ENCODE data around the gene SNX5. TPM values are rescaled to one million over a fixed set of nuclear protein-coding genes. Genes with fewer than 3 reads are reported as not detected.

The SNX5 gene
- total and polyA plus RNA-seq, 10 of the 15 experiments (the other 5 are each of a cell fraction or from before 2014, with no cell fraction given) = 92.9 to 316 (median 245) TPM

GRCh38 chr20:18007534-18008292 is 39.1 kb upstream of the SNX5 start:
- BruUV-seq (replicated peaks) = no TSS peak
- ChIA-PET RAD21 (ENCODE audit: unreplicated experiment) (no interaction called here), CTCF (no interaction called here), SMC1A (ENCODE audit: uncharacterized antibody, unreplicated experiment) (interaction anchor here (0.6 kb wide), 1 partner anchor 1390 kb away, joined by 3 read pairs; no protein-coding TSS in a partner anchor), POLR2A (no interaction called here)
- DNase-seq (ENCODE audit: low read depth, low spot score) (no peak), FAIRE-seq (no peak), ATAC-seq (no peak)
- no peak overlapping the region for H2AFZ ChIP-seq (ENCODE audit: control insufficient read depth, low read depth, low read length)
- no peaks in the 10 kb centered on the region for H3K27me3 ChIP-seq (replicated peaks in 1 of 2; ENCODE audit: control insufficient read depth in 2 of 2, insufficient read depth in 2 of 2, low read length in 1 of 2)
- no peaks in the 10 kb centered on the region for H3K36me3 ChIP-seq (ENCODE audit: control insufficient read depth in 2 of 2, insufficient read depth in 2 of 2, low read length in 1 of 2)
- no peaks in the 10 kb centered on the region for H3K79me2 ChIP-seq (ENCODE audit: control insufficient read depth, insufficient read depth, low read length)
- H3K9me3 ChIP-seq (replicated peaks; ENCODE audit: control insufficient read depth, insufficient read depth, low read length) = no peaks in the 10 kb centered on the region
- peaks cover 31% of the 10 kb centered on the region for H3K4me1 ChIP-seq (ENCODE audit: control insufficient read depth, insufficient read depth, low read length)
- TF ChIP-seq IRF4 (IDR thresholded peaks at IDR 0.05; ENCODE audit: low read depth, low read length) (no peak), RELB (IDR thresholded peaks at IDR 0.05; ENCODE audit: low read depth) (no peak), SUPT20H (IDR thresholded peaks at IDR 0.05; ENCODE audit: borderline replicate concordance, control insufficient read depth, low read depth, low read length) (no peak), CREB1 (IDR thresholded peaks at IDR 0.05; ENCODE audit: low read depth) (no peak), CBX5 (IDR thresholded peaks at IDR 0.05; ENCODE audit: low read depth) (no peak), POLR2AphosphoS2 (IDR thresholded peaks at IDR 0.05; ENCODE audit: low read depth, low read length) (no peak), GABPA (IDR thresholded peaks at IDR 0.05; ENCODE audit: low read depth) (no peak), REST (IDR thresholded peaks at IDR 0.05; ENCODE audit: low read depth, low read length) (no peak), CBFB (IDR thresholded peaks at IDR 0.05; ENCODE audit: low read depth) (no peak), SPI1 (IDR thresholded peaks at IDR 0.05; ENCODE audit: borderline replicate concordance, insufficient read depth, low read depth, low read length) (no peak), SMARCA5 (IDR thresholded peaks at IDR 0.05) (no peak), ZNF687 (IDR thresholded peaks at IDR 0.05) (no peak)
- no peaks in the 10 kb centered on the region for H4K20me1 ChIP-seq (ENCODE audit: control insufficient read depth, insufficient read depth)
- no peak overlapping the region for H3K9ac ChIP-seq (ENCODE audit: control insufficient read depth, insufficient read depth, low read length)
- 68% methylated on average over 19 of the region's 19 CpGs for WGBS (ENCODE audit: insufficient coverage, insufficient replicate concordance, low lambda C conversion rate, missing lambda C conversion rate)
- no peak overlapping the region for H3K4me2 ChIP-seq (ENCODE audit: control insufficient read depth, insufficient read depth)
- H3K27ac ChIP-seq (ENCODE audit: control insufficient read depth, insufficient read depth) = no peak overlapping the region
- in situ Hi-C loops (cut with MboI) (no loop called here), intact Hi-C loops (cut with micrococcal nuclease; ENCODE audit: unreplicated experiment) (loop anchor here (10.0 kb wide), 1 partner anchor 277 kb away; the partner anchor contains the start of gene ZNF133)
- no peak overlapping the region for H3K4me3 ChIP-seq
